ENCODE results near the gene IQCK.

GRCh38 chr16:19882646-19883045 lies 164.6 kb downstream of the IQCK start:
- TF ChIP-seq, protein P1, sequence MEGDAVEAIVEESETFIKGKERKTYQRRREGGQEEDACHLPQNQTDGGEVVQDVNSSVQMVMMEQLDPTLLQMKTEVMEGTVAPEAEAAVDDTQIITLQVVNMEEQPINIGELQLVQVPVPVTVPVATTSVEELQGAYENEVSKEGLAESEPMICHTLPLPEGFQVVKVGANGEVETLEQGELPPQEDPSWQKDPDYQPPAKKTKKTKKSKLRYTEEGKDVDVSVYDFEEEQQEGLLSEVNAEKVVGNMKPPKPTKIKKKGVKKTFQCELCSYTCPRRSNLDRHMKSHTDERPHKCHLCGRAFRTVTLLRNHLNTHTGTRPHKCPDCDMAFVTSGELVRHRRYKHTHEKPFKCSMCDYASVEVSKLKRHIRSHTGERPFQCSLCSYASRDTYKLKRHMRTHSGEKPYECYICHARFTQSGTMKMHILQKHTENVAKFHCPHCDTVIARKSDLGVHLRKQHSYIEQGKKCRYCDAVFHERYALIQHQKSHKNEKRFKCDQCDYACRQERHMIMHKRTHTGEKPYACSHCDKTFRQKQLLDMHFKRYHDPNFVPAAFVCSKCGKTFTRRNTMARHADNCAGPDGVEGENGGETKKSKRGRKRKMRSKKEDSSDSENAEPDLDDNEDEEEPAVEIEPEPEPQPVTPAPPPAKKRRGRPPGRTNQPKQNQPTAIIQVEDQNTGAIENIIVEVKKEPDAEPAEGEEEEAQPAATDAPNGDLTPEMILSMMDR (IDR thresholded peaks at IDR 0.05; ENCODE audit: low read depth, low read length), result no peak
- TF ChIP-seq EZH2phosphoT487 (IDR thresholded peaks at IDR 0.05; ENCODE audit: low read depth), result no peak
